OCI-LY3 (cell line): ENCODE measurements around the gene COA8.

Experiments
- H2AFZ ChIP-seq: fragments of 200-600, 300-600 bp; shearing (Covaris generic); 2 replicates; pipeline ENCODE4 v1.6.0; 2014; ENCODE audit warnings: antibody characterized with exemption, low read depth, low read length
- H3K27ac ChIP-seq: fragments of 200-600, 300-600 bp; sonication (generic); 2 replicates; pipeline ENCODE4 v1.5.1; 2014; ENCODE audit warnings: mild to moderate bottlenecking, low read length, moderate library complexity, mixed read lengths
- H3K27me3 ChIP-seq: fragments of 200-600, 300-600 bp; sonication (generic); 2 replicates; pipeline ENCODE4 v1.6.1; 2014; ENCODE audit warnings: low read depth, low read length, mixed read lengths
- H3K36me3 ChIP-seq: fragments of 200-600, 300-600 bp; sonication (generic); replicated peaks from 2 replicates; pipeline ENCODE3; 2014; ENCODE audit warnings: low read depth, low read length, mixed read lengths
- H3K4me1 ChIP-seq: fragments of 300-600, 200-600 bp; sonication (generic); 2 replicates; pipeline ENCODE4 v1.6.1; 2014; ENCODE audit warnings: low read length, mixed read lengths
- H3K4me2 ChIP-seq: fragments of 200-600, 300-600 bp; sonication (generic); 2 replicates; pipeline ENCODE4 v1.6.1; 2014; ENCODE audit warnings: low read length, mixed read lengths
- H3K4me3 ChIP-seq: fragments of 300-600, 200-600 bp; sonication (generic); 2 replicates; pipeline ENCODE4 v1.5.1; 2014; ENCODE audit warnings: antibody characterized with exemption, mild to moderate bottlenecking, low read length, moderate library complexity
- H3K79me2 ChIP-seq: fragments of 300-600, 200-600 bp; shearing (Covaris generic); 2 replicates; pipeline ENCODE4 v1.6.1; 2014; ENCODE audit warnings: mild to moderate bottlenecking, low read length, mixed read lengths
- H3K9ac ChIP-seq: fragments of 300-600, 200-600 bp; shearing (Covaris generic); 2 replicates; pipeline ENCODE4 v1.6.0; 2014; ENCODE audit warnings: mild to moderate bottlenecking, low read length, moderate library complexity
- H3K9me3 ChIP-seq: fragments of 200-600, 300-600 bp; shearing (Covaris generic); 2 replicates; pipeline ENCODE4 v1.6.1; 2014; ENCODE audit warnings: low read length, mixed read lengths; ENCODE audit not compliant: insufficient read depth
- H4K20me1 ChIP-seq: fragments of 200-600, 300-600 bp; sonication (generic); 2 replicates; pipeline ENCODE4 v1.6.1; 2016; ENCODE audit warnings: low read length, mixed read lengths; ENCODE audit not compliant: insufficient read depth
- CTCF ChIP-seq: fragments of 200-600, 300-600 bp; sonication (generic); IDR thresholded peaks from 2 replicates; pipeline ENCODE4 v1.5.1; 2014; ENCODE audit warnings: antibody characterized with exemption, low read length, low read depth
- EZH2phosphoT487 ChIP-seq: fragments of 200-600 bp; shearing (Covaris generic); IDR thresholded peaks from 2 replicates; pipeline ENCODE4 v1.6.1; 2018; ENCODE audit warnings: antibody characterized with exemption, mixed run types, low read depth

The COA8 gene

GRCh38 chr14:103527408-103528145, 35.2 kb upstream of the COA8 start:
- Histone ChIP-seq H3K4me2 (peak overlapping the region; percentile 100), H3K4me1 (peaks cover 61% of the 10 kb centered on the region), H3K4me3 (peak overlapping the region; percentile 95)

GRCh38 chr14:103528146-103528586, 34.6 kb upstream of the COA8 start:
- Histone ChIP-seq H2AFZ (no peak overlapping the region), H3K36me3 (peaks cover 51% of the 10 kb centered on the region), H3K27me3 (no peaks in the 10 kb centered on the region), H3K4me3 (peak overlapping the region; percentile 95), H3K4me1 (peaks cover 65% of the 10 kb centered on the region), H3K79me2 (peaks cover 66% of the 10 kb centered on the region), H3K9me3 (no peaks in the 10 kb centered on the region), H3K9ac (peak overlapping the region; percentile 97), H4K20me1 (peaks cover 3% of the 10 kb centered on the region; the same call in 1 of the 2 replicates), H3K4me2 (peak overlapping the region; percentile 100), H3K27ac (peak overlapping the region; percentile 98)
- TF ChIP-seq EZH2phosphoT487 (no peak), CTCF (no peak)

More at GRCh38 chr14:103527408-103528145, 35.2 kb upstream of the COA8 start:
- peak overlapping the region; percentile 98 for H3K27ac ChIP-seq
- no peak for TF ChIP-seq EZH2phosphoT487
- no peak for TF ChIP-seq CTCF
- no peak overlapping the region for H2AFZ ChIP-seq
- H3K36me3 ChIP-seq, result peaks cover 47% of the 10 kb centered on the region
- H3K9ac ChIP-seq, result peak overlapping the region; percentile 97
- H3K27me3 ChIP-seq, result no peaks in the 10 kb centered on the region
- H4K20me1 ChIP-seq, result peaks cover 3% of the 10 kb centered on the region; the same call in 1 of the 2 replicates
- peaks cover 66% of the 10 kb centered on the region for H3K79me2 ChIP-seq
- H3K9me3 ChIP-seq, result no peaks in the 10 kb centered on the region

- Histone ChIP-seq H2AFZ (no peak within 1 kb of the TSS), H3K9me3 (no peaks in the 10 kb centered on the region), H3K9ac (peak within 1 kb of the TSS; percentile 97), H3K79me2 (peaks cover 64% of the 10 kb centered on the region), H3K27ac (peak within 1 kb of the TSS; percentile 98), H4K20me1 (peaks cover 3% of the 10 kb centered on the region; the same call in 1 of the 2 replicates), H3K4me3 (peak within 1 kb of the TSS; percentile 95), H3K4me2 (peak within 1 kb of the TSS; percentile 100), H3K4me1 (peaks cover 65% of the 10 kb centered on the region), H3K27me3 (no peaks in the 10 kb centered on the region), H3K36me3 (peaks cover 53% of the 10 kb centered on the region)
- TF ChIP-seq CTCF (no peak), EZH2phosphoT487 (no peak)
Measured at GRCh38 chr14:103528587-103529382, 34.0 kb upstream of the COA8 start, which contains the start of gene TRMT61A. TSS of gene TRMT61A (plus strand) at chr14:103529196. CDS start at chr14:103529979, 783 bp downstream.
